ENCODE measurements around the gene C9orf72. TPM values are rescaled to one million over a fixed set of nuclear protein-coding genes. Genes with fewer than 3 reads are reported as not detected.

C9orf72 gene
- total and polyA plus RNA-seq, 2 experiments from 2014 or later = 11.6 to 27.8 TPM

DNA sequence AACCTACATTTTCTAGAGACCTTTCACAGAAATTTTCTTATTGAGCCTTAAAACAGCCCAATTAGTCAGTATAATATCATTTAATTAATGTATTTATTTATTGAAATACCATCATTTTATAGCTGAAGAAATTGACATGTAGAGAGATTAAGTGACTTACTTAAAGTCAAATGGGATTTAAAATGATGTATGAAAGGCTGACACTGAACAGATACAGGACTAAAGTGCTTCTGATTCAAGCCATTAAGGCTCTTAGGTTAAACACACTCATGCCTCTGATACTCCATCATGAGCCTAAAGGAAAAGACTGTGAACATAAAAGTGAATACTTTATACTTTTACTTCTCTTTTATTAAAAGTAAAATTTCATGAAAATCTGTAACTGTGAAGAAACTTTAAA is 12.8 kb downstream of the C9orf72 start (continued):
- TF ChIP-seq CREB1 (CRISPR knock-in tag; IDR thresholded peaks at IDR 0.05; ENCODE audit: low read depth) (no peak), EZH2 (IDR thresholded peaks at IDR 0.05; ENCODE audit: low read depth, unreplicated experiment) (no peak), ETS1 (IDR thresholded peaks at IDR 0.05) (no peak), ZNF331 (CRISPR knock-in tag; IDR thresholded peaks at IDR 0.05; ENCODE audit: low read depth) (no peak), NANOG (IDR thresholded peaks at IDR 0.05; ENCODE audit: borderline replicate concordance) (no peak), POLR2AphosphoS5 (IDR thresholded peaks at IDR 0.05; ENCODE audit: low read depth) (no peak)

GRCh38 chr9:27558307-27558706 is 15.0 kb downstream of the C9orf72 start:
- Histone ChIP-seq H4K20me1 (replicated peaks; ENCODE audit: insufficient read depth) (peaks cover 5% of the 10 kb centered on the region; the same call in 1 of the 2 replicates), H3K9me2 (ENCODE audit: insufficient read depth) (no peaks in the 10 kb centered on the region), H2AFZ (no peak overlapping the region), H3K27me3 (ENCODE audit: insufficient read depth) (no peaks in the 10 kb centered on the region), H3K27ac (ENCODE audit: low read depth) (no peak overlapping the region), H3K4me3 (no peak overlapping the region), H3K36me3 (ENCODE audit: insufficient read depth) (peaks cover 35% of the 10 kb centered on the region; the same call in 1 of the 2 replicates), H3K4me1 (ENCODE audit: insufficient read depth) (no peaks in the 10 kb centered on the region), H3F3A (replicated peaks; ENCODE audit: low read depth) (no peaks in the 10 kb centered on the region), H3K4me2 (no peak overlapping the region), H3K79me2 (replicated peaks; ENCODE audit: insufficient read depth) (no peaks in the 10 kb centered on the region)
- H3K36me3 Mint-ChIP-seq (ENCODE audit: low read depth) = peaks cover 29% of the 10 kb centered on the region; the same call in 2 of the 3 replicates
- H3K27ac Mint-ChIP-seq = no peak overlapping the region
- no peaks in the 10 kb centered on the region for H3K27me3 Mint-ChIP-seq (ENCODE audit: insufficient read depth, low read depth, poor library complexity)
- no peak for TF ChIP-seq ZNF114 (CRISPR knock-in tag; IDR thresholded peaks at IDR 0.05)
- no peaks in the 10 kb centered on the region for H3K9me3 Mint-ChIP-seq
- no peak for DNase-seq (ENCODE audit: low spot score)
- no peak for ATAC-seq
- H3K4me1 Mint-ChIP-seq = no peaks in the 10 kb centered on the region
- H3K4me3 Mint-ChIP-seq = no peak overlapping the region

DNA sequence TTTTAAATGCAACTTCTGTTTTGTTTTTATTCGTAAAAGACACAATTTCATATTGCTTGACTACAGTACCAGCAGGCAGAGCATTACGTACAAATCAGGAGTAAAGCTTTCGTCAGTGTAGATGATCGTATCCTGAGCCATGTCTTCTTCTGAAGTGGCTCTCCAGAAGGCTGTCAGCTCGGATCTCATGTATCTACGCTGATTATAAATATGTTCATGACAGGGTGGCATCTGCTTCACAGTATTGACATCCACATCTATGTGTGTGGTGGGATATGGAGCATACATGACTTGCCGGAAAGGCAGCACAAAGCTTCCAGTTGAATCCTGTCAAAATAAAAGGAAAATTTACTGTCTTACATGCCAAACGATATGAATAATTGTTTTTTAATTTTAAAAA is 16.8 kb downstream of the C9orf72 start:
- no peak for DNase-seq (ENCODE audit: low spot score)
- Histone ChIP-seq H3K4me1 (ENCODE audit: insufficient read depth) (no peaks in the 10 kb centered on the region), H3F3A (replicated peaks; ENCODE audit: low read depth) (no peaks in the 10 kb centered on the region), H3K79me2 (replicated peaks; ENCODE audit: insufficient read depth) (no peaks in the 10 kb centered on the region), H3K4me3 (no peak overlapping the region), H2AFZ (no peak overlapping the region), H3K27ac (ENCODE audit: low read depth) (no peak overlapping the region), H3K27me3 (ENCODE audit: insufficient read depth) (no peaks in the 10 kb centered on the region), H3K36me3 (ENCODE audit: insufficient read depth) (peaks cover 35% of the 10 kb centered on the region; the same call in 1 of the 2 replicates), H3K9me2 (ENCODE audit: insufficient read depth) (no peaks in the 10 kb centered on the region), H3K4me2 (no peak overlapping the region), H4K20me1 (replicated peaks; ENCODE audit: insufficient read depth) (peaks cover 5% of the 10 kb centered on the region; the same call in 1 of the 2 replicates)
- no peak for TF ChIP-seq REST (IDR thresholded peaks at IDR 0.05; ENCODE audit: unreplicated experiment)
- no peak for TF ChIP-seq ZNF114 (CRISPR knock-in tag; IDR thresholded peaks at IDR 0.05)
- no peak for TF ChIP-seq JUNB (IDR thresholded peaks at IDR 0.05; ENCODE audit: unreplicated experiment)
- Mint-ChIP-seq H3K9me3 (no peaks in the 10 kb centered on the region), H3K36me3 (ENCODE audit: low read depth) (peaks cover 31% of the 10 kb centered on the region; the same call in 2 of the 3 replicates), H3K27ac (no peak overlapping the region), H3K4me1 (no peaks in the 10 kb centered on the region), H3K4me3 (no peak overlapping the region), H3K27me3 (ENCODE audit: insufficient read depth, low read depth, poor library complexity) (no peaks in the 10 kb centered on the region)
- no peak for ATAC-seq
